ENCODE results near the gene AIMP1.
"Not testable (repeated sequence)": the region's sequence is repeated elsewhere in the genome, so short reads cannot be mapped to it uniquely, and the experiment has no call there.

AIMP1 gene

GRCh38 chr4:106353786-106354185 lies 37.4 kb downstream of the AIMP1 start:
- FAIRE-seq, result no peak

- FAIRE-seq, result no peak
Measured at GRCh38 chr4:106355193-106355592, 38.8 kb downstream of the AIMP1 start.

GRCh38 chr4:106358899-106359298 lies 42.5 kb downstream of the AIMP1 start:
- FAIRE-seq, result no peak

- no peak for FAIRE-seq
Measured at GRCh38 chr4:106362086-106362825, 45.9 kb downstream of the AIMP1 start.

- no peak for FAIRE-seq
Measured at GRCh38 chr4:106364282-106364681, 47.9 kb downstream of the AIMP1 start.

DNA sequence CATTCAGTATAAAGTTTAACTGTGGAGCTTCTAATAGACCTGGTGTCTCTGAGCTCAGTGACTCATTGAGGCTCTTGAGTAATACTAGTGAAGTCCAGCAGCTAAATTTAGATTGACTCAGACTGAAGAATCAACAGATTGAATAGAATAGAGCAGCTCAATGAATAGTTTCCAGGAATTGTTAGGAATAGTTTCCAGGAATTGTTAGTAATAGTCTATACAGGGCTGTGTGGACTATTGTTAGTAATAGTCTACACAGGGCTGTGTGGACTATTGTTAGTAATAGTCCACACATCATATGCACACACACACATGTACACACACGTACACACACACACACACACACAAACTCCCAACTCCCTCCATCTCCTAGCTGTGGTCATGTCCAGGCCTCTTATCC lies 49.3 kb downstream of the AIMP1 start:
- no peak for FAIRE-seq

DNA sequence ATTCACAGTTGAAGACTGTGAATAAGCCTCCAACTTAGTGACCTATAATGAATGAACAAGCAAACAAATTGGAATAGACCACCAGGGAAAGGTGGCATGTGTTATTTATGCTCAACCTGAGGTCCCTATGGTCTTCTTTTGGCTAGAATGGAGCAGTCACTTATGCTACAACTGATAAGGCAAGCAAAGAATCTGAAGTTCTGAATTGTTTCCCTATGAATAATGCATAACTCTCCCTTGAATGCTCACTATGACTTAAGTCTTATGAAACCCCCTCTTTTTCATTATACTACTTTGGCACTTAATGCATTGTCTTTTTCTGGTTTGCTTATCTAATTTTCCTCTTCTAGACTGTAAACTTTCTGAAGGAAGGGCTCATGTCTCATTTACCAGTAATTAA lies 49.7 kb downstream of the AIMP1 start:
- no peak for FAIRE-seq

GRCh38 chr4:106367072-106367471 lies 50.7 kb downstream of the AIMP1 start:
- FAIRE-seq, result no peak

DNA sequence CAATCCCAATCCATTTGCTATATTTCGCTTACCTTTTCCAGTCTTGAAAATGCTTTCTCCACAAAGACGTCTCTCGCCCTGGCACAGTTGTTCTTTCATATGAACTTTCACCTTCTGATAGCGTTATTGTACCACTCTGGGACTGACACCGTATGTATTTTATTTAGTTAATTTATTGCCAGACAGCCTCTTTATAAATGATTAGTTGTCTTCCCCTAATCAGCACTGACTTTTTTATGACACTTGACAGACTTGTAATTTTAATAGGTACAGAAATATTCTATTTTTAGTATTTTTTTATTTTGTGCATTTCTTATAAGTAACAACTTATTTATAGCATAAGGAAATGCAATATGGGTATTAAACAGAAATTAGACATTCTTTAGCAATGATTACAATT lies 52.3 kb downstream of the AIMP1 start, which contains the start of gene GIMD1:
GIMD1 (minus strand) TSS at position 101 of the 400 bp plus-strand sequence. CDS start 1,343 bp downstream, outside the sequence.
- no peak for FAIRE-seq

- peak; percentile 86 for FAIRE-seq
Measured at GRCh38 chr4:106369456-106370060, 53.2 kb downstream of the AIMP1 start.

- no peak for FAIRE-seq
Measured at GRCh38 chr4:106370214-106370613, 53.9 kb downstream of the AIMP1 start.

- FAIRE-seq, result no peak
Measured at GRCh38 chr4:106371161-106371560, 54.8 kb downstream of the AIMP1 start.

DNA sequence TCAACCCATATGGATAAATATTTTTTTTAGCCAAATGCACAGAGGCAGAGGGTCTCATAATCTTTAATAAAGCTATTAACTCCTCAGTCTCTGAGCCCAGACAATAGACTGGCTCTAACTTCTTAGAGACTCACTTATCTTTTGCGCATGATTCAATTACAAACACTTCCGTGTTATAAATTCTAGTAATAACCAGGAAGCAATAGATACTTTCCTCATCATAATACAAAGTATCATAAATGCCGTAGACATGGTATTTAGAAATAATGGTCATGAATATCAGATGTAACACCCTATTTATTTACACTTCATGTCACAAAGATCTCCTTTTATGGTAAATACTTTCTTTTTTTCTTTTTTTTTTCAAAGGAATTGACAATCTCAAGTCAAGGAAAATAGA lies 56.7 kb downstream of the AIMP1 start:
- no peak for FAIRE-seq

GRCh38 chr4:106380179-106380578 lies 63.8 kb downstream of the AIMP1 start:
- FAIRE-seq, result no peak

GRCh38 chr4:106384878-106385277 lies 68.5 kb downstream of the AIMP1 start:
- no peak for FAIRE-seq

GRCh38 chr4:106385853-106386393 lies 69.6 kb downstream of the AIMP1 start:
- FAIRE-seq, result no peak

GRCh38 chr4:106395582-106395981 lies 79.2 kb downstream of the AIMP1 start:
- FAIRE-seq, result no peak

DNA sequence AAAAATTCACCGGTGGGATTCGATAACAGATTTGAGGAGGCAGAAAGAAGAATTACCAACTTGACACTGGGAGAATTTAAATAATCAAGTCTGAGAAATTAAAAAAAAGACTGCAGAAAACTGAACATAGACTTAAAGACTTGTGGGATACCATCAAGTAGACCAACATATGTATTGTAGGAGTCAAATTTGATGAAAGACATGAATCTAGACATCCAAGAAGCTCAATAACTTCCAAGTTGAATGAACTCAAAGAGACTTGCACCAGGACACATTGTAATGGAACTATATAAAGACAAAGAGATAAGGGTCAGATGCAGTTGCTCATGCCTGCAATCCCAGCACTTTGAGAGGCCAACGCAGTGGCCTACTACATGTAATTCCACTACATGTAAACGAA lies 82.5 kb downstream of the AIMP1 start:
- not testable (repeated sequence) for FAIRE-seq
